Fibroblast of the aortic adventitia (primary cell): ENCODE data around the gene SEMA3C. TPM values are rescaled to one million over a fixed set of nuclear protein-coding genes. Genes with fewer than 3 reads are reported as not detected.
A peak's percentile ranks its signal among the peaks of the same experiment; 100 is the strongest.

Source experiments
- DNase-seq: peaks from one replicate; pipeline ENCODE4 v3.0.0-alpha.2; 2010; ENCODE audit warnings: low read depth
- H3K4me3 ChIP-seq: 2 replicates; pipeline ENCODE4 v1.5.1; 2011; ENCODE audit warnings: low read depth, mild to moderate bottlenecking, control low read depth, low read length, moderate library complexity
- CTCF ChIP-seq: IDR thresholded peaks from 2 replicates; pipeline ENCODE4 v1.5.1; 2011; ENCODE audit warnings: mild to moderate bottlenecking, low read length, control low read depth, inconsistent platforms; ENCODE audit not compliant: insufficient read depth
- total RNA-seq: library from RNA; depleted of rRNA; stranded (reverse); fragments of >200 nt; gene quantifications from 2 replicates; pipeline ENCODE4 v1.2.3, GENCODE V29; 2012; ENCODE audit warnings: low replicate concordance

SEMA3C gene
- total RNA-seq, 1 donor = 208 TPM

DNA sequence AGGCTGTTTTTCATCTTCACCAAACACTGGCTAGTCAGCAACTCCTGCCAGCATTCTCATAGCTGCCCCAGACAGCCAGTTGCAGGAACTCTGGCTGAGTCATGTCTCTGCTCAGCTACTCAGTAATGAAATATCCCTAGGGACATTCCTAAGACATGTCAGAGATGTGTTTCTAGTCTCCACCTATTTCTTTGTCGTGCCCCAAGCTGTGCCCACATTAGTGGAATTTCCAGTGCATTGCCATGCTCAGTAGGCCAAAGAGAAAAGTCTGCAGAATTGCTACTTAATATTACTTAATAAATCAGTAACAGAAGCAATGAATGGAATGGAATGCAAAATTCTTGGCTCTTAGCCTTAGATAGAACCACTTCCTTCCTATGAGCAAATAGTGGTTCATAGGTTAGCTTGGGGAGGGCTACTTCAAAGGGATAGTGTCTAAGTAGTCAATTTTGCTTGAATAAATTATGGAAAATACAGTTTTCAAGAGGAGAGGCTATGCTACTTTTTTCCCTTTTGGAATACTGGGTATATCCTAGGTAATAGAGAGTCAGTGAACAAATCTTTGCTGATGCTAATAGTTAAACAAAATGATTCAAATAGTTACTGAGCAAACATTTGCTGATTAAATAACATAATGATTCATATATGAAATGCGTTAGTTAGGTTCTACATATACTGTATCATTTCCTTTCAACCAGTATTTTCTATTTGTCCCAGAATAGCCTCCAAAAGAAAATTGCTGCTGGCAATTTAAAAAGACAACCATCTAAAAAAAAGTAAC lies 23.6 kb upstream of the SEMA3C start:
- no peak overlapping the region for H3K4me3 ChIP-seq
- TF ChIP-seq CTCF = no peak
- DNase-seq = peak; percentile 98

DNA sequence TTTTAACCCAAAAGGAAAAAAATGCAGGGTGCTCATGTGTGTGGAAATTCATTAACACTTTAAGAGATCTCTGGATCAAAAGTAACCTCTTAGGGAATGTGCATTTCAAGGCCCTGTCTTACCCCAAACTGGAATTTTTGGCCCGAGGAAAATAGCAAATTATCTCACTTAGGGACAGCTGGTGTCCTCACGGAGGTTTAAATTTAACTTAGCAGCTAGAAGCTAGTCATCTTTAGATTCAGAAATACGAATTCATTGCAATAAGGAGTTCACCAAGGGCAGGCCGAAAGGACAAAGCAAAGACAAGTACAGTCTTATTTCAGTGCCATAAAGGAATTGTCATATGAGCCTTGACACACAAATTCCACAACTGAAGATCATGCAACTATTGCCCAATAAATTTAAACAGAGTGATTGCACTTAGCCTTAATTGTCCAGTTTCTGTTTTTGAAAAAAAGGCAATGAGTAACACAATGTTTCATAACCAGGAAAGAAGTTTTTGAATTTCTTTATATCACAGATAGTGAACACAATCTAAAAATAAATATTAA lies 22.4 kb upstream of the SEMA3C start:
- no peak for TF ChIP-seq CTCF
- peak; percentile 89 for DNase-seq
- no peak overlapping the region for H3K4me3 ChIP-seq

DNA sequence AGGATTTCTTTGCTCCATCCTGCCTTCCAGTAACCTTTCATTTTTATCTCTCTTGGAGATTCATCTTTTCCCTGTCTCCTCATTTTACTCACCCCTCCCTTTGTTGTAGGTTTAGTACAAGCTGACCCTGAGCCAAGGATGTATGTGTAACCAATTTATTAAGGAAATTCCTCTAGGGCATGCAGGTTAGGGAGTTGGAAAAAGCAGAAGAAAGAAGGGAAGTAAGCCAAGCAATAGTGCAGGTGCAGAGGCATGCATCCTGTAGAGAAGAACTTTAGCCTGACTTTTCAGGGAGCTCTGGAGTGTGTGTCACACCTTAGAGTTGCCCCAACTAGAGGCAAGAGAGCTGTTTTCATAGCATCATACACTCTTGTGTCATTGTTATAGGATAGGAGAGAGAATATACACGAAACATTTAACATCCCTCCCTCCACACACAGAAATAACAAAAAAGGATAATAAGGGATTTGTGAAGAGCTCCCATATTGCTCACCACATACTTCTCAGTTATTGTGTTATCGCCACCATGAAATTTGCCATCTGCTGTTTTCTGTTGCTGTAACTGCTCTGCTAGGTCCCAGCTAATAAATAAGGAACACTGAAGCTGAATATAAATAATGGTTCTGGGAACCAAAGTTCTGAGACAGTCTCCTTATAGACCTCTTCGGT lies 21.8 kb upstream of the SEMA3C start:
- no peak for TF ChIP-seq CTCF
- H3K4me3 ChIP-seq = no peak overlapping the region
- DNase-seq = peak; percentile 43

- no peak overlapping the region for H3K4me3 ChIP-seq
- TF ChIP-seq CTCF = no peak
- DNase-seq = no peak
Measured at GRCh38 chr7:80937336-80937735, 18.5 kb upstream of the SEMA3C start.

GRCh38 chr7:80935991-80936780 lies 17.3 kb upstream of the SEMA3C start:
- no peak overlapping the region for H3K4me3 ChIP-seq
- no peak for TF ChIP-seq CTCF
- no peak for DNase-seq

- H3K4me3 ChIP-seq = no peak overlapping the region
- DNase-seq = peak; percentile 51
- TF ChIP-seq CTCF = no peak
Measured at GRCh38 chr7:80934321-80934720, 15.5 kb upstream of the SEMA3C start.
